Activated CD8-positive, alpha-beta T cell treated with anti-CD3 and anti-CD28 coated beads for 36 hours (primary cell): Measurements from ENCODE around the gene CLASRP. TPM values are rescaled to one million over a fixed set of nuclear protein-coding genes. Genes with fewer than 3 reads are reported as not detected.

Source experiments
- ATAC-seq: fragments of 200-7000 bp; cut with Tn5 transposase; one replicate; pipeline ENCODE4 v1.10.0; 2021; ENCODE audit warnings: mild to moderate bottlenecking, moderate library complexity
- CTCF ChIA-PET: fragments of 350-600 bp; sonication (Branson Sonifier 250); formaldehyde crosslinking; loops from one replicate; lab custom pipeline; 2021; ENCODE audit warnings: antibody characterized with exemption; lab: Charles Lee
- POLR2A ChIA-PET: fragments of 350-600 bp; sonication (Branson Sonifier 250); formaldehyde crosslinking; loops from one replicate; lab custom pipeline; 2021; ENCODE audit warnings: antibody characterized with exemption; lab: Charles Lee
- DNase-seq: peaks from one replicate; pipeline ENCODE4 v3.0.0-alpha.2; 2020
- H3K27ac Mint-ChIP-seq: one replicate; pipeline ENCODE4 v1.8.0; 2021; ENCODE audit warnings: mild to moderate bottlenecking, mixed read lengths
- H3K27me3 Mint-ChIP-seq: one replicate; pipeline ENCODE4 v1.8.0; 2021; ENCODE audit warnings: mixed read lengths
- H3K36me3 Mint-ChIP-seq: one replicate; pipeline ENCODE4 v1.8.0; 2021; ENCODE audit warnings: low read depth, mixed read lengths
- H3K4me1 Mint-ChIP-seq: one replicate; pipeline ENCODE4 v1.8.0; 2021; ENCODE audit warnings: low read depth, mixed read lengths
- H3K4me3 Mint-ChIP-seq: one replicate; pipeline ENCODE4 v1.8.0; 2021; ENCODE audit warnings: mild to moderate bottlenecking, moderate library complexity, mixed read lengths
- H3K9me3 Mint-ChIP-seq: one replicate; pipeline ENCODE4 v1.8.0; 2021; ENCODE audit warnings: mixed read lengths
- intact Hi-C: fragments of 100-400 bp; cut with micrococcal nuclease; formaldehyde crosslinking; loops from one replicate; pipeline ENCODE4 v1.10.0; 2022
- total RNA-seq, 2 experiments: library from RNA; stranded (reverse); gene quantifications; one replicate each; pipeline ENCODE4 v1.2.3, GENCODE V29; 2021
- TF ChIP-seq, protein P1 (sequence below): fragments of 200-600 bp; IDR thresholded peaks from one replicate; pipeline ENCODE4 v1.8.0; 2022; ENCODE audit warnings: antibody characterized with exemption, mild to moderate bottlenecking

CLASRP gene
- total RNA-seq, 2 experiments from 2014 or later = 72.7 to 80.5 TPM

DNA sequence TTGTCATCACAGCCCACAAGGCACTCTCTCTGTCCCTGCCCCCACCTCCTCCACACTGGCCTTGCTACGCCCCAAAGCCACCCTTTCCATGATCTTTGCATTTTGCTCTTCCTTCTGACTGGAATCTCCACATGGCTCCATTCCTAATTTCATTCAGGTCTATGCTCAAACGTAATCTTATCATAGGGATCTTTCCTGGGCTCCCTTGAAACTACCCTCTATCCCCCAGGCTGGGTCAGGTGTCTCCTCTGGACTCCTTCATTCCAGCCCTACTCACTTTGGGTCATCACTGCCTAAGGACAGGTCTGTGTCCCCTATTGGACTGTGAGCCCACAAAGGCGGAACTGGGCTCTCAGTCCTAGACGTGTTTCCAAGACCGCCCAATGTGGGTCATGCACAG lies 43.3 kb downstream of the CLASRP start:
- ATAC-seq (no peak), DNase-seq (no peak)
- peaks cover 38% of the 10 kb centered on the region for H3K4me1 Mint-ChIP-seq
- peaks cover 34% of the 10 kb centered on the region for H3K36me3 Mint-ChIP-seq
- intact Hi-C loops = no loop called here
- peak overlapping the region; percentile 21 for H3K27ac Mint-ChIP-seq
- H3K27me3 Mint-ChIP-seq = no peaks in the 10 kb centered on the region
- CTCF ChIA-PET = no interaction called here
- H3K9me3 Mint-ChIP-seq = no peaks in the 10 kb centered on the region
- peak overlapping the region; percentile 50 for H3K4me3 Mint-ChIP-seq
- TF ChIP-seq, protein P1, sequence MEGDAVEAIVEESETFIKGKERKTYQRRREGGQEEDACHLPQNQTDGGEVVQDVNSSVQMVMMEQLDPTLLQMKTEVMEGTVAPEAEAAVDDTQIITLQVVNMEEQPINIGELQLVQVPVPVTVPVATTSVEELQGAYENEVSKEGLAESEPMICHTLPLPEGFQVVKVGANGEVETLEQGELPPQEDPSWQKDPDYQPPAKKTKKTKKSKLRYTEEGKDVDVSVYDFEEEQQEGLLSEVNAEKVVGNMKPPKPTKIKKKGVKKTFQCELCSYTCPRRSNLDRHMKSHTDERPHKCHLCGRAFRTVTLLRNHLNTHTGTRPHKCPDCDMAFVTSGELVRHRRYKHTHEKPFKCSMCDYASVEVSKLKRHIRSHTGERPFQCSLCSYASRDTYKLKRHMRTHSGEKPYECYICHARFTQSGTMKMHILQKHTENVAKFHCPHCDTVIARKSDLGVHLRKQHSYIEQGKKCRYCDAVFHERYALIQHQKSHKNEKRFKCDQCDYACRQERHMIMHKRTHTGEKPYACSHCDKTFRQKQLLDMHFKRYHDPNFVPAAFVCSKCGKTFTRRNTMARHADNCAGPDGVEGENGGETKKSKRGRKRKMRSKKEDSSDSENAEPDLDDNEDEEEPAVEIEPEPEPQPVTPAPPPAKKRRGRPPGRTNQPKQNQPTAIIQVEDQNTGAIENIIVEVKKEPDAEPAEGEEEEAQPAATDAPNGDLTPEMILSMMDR = no peak
- POLR2A ChIA-PET = no interaction called here

DNA sequence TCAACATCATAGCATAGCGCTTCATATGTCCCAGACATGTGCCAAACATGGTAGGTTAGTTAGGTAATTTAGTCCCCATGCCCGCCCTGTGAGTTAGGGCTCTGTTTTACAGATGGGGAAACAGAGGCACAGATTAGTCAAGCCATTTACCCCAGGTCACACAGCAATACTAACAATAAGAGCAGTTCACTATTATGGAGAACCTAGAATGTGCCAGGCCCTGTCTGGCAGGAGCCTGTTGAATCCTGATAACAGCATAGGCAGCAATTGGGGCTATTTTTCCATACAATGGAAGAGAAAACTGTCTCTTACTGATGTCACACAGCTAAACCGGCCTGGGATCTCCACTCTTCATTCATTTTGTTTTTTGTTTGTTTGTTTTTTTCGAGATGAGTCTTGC lies 47.6 kb downstream of the CLASRP start:
- no peak for DNase-seq
- peaks cover 42% of the 10 kb centered on the region for H3K36me3 Mint-ChIP-seq
- H3K4me3 Mint-ChIP-seq = no peak overlapping the region
- H3K4me1 Mint-ChIP-seq = peaks cover 35% of the 10 kb centered on the region
- no peaks in the 10 kb centered on the region for H3K27me3 Mint-ChIP-seq
- intact Hi-C loops = no loop called here
- POLR2A ChIA-PET = interaction anchor here (0.6 to 0.9 kb wide), 2 partner anchors 11 to 68 kb away, joined by 3 read pairs; no protein-coding TSS in a partner anchor
- TF ChIP-seq, protein P1 = no peak
- CTCF ChIA-PET = interaction anchor here (1.4 kb wide), 1 partner anchor 8 kb away, joined by 4 read pairs; the partner anchor contains the start of gene GEMIN7
- no peak for ATAC-seq
- peak overlapping the region; percentile 19 for H3K27ac Mint-ChIP-seq
- H3K9me3 Mint-ChIP-seq = no peaks in the 10 kb centered on the region

DNA sequence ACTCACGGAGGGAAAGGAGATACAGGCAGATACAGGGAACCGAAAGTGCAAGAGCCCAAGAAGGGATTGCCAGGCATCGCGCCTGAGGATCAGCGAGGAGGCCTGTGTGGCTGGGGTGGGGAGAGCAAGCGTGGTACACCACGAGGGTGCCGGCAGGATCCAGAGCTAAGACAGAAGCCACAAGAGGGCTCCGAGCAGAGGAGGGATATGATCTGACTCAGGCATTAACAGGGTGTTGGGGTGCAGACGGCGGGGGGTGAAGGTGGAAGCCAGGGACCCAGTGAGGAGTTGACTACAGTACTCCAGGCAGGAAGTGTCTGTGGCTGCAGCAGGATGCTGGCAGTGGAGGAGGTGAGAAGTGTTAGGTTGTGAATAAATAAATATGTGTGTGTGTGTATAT lies 48.7 kb downstream of the CLASRP start:
- Mint-ChIP-seq H3K36me3 (peaks cover 39% of the 10 kb centered on the region), H3K27me3 (no peaks in the 10 kb centered on the region), H3K27ac (peak overlapping the region; percentile 92), H3K4me3 (peak overlapping the region; percentile 48), H3K9me3 (no peaks in the 10 kb centered on the region), H3K4me1 (peaks cover 31% of the 10 kb centered on the region)
- DNase-seq (peak; percentile 77), ATAC-seq (peak; percentile 69)
- TF ChIP-seq, protein P1 = no peak
- intact Hi-C loops = no loop called here
- ChIA-PET POLR2A (interaction anchor here (0.9 to 1.3 kb wide), 3 partner anchors 9 to 67 kb away, joined by 3 to 4 read pairs (median 3); no protein-coding TSS in a partner anchor), CTCF (interaction anchor here (0.7 to 1.4 kb wide), 2 partner anchors 9 to 19 kb away, joined by 3 to 4 read pairs; partner anchors contain the start of gene GEMIN7)

DNA sequence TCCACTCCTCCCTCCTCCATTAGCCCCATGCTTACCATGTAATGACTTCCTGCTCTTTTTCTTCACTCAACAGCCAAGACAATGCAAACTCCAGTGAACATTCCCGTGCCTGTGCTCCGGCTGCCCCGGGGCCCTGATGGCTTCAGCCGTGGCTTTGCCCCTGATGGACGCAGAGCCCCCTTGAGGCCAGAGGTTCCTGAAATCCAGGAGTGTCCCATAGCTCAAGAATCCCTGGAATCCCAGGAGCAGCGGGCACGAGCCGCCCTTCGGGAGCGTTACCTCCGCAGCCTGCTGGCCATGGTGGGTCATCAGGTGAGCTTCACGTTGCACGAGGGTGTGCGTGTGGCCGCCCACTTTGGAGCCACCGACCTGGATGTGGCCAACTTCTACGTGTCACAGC lies 51.2 kb downstream of the CLASRP start:
- intact Hi-C loops = no loop called here
- DNase-seq = no peak
- H3K4me3 Mint-ChIP-seq = no peak overlapping the region
- CTCF ChIA-PET = interaction anchor here (1.3 to 2.0 kb wide), 4 partner anchors 13 to 35 kb away, joined by 3 to 11 read pairs (median 5); no protein-coding TSS in a partner anchor
- TF ChIP-seq, protein P1 = no peak
- ATAC-seq = no peak
- H3K36me3 Mint-ChIP-seq = peaks cover 50% of the 10 kb centered on the region
- H3K9me3 Mint-ChIP-seq = no peaks in the 10 kb centered on the region
- peaks cover 48% of the 10 kb centered on the region for H3K4me1 Mint-ChIP-seq
- POLR2A ChIA-PET = interaction anchor here (1.2 to 1.7 kb wide), 5 partner anchors 10 to 23 kb away, joined by 3 to 8 read pairs (median 4); partner anchors contain the start of gene GEMIN7
- no peaks in the 10 kb centered on the region for H3K27me3 Mint-ChIP-seq
- no peak overlapping the region for H3K27ac Mint-ChIP-seq

DNA sequence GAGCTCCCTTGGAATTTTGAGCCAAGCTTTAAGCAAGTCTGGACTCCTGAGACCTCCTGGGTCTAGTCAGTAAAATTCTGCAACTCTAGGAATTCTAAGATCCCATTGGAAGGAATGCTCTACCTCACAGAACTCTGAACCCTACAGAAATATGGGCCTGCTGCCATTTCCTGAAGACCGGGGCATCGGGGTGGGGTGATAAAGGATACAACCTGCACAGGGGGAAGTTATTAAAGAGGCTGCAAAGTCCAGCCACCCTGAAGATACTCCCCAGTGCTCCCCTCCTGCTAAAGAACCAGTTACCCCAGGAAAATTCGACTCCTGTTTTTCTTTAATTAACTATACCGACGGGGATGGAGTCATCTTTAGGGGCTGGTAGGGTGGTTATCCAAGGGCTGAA lies 51.8 kb downstream of the CLASRP start:
- Mint-ChIP-seq H3K36me3 (peaks cover 47% of the 10 kb centered on the region), H3K4me1 (peaks cover 44% of the 10 kb centered on the region), H3K4me3 (no peak overlapping the region), H3K27ac (no peak overlapping the region), H3K27me3 (no peaks in the 10 kb centered on the region), H3K9me3 (no peaks in the 10 kb centered on the region)
- no peak for ATAC-seq
- intact Hi-C loops = no loop called here
- CTCF ChIA-PET = interaction anchor here (0.6 to 2.0 kb wide), 5 partner anchors 14 to 59 kb away, joined by 3 to 11 read pairs (median 5); no protein-coding TSS in a partner anchor
- DNase-seq = no peak
- TF ChIP-seq, protein P1 = no peak
- POLR2A ChIA-PET = interaction anchor here (0.9 to 1.7 kb wide), 4 partner anchors 11 to 38 kb away, joined by 3 to 8 read pairs (median 3); partner anchors contain the start of gene GEMIN7
